SK-N-MC (cell line): ENCODE data around the gene CAVIN2.

Source experiments
- EZH2 ChIP-seq: fragments of 200-600 bp; sonication (generic); IDR thresholded peaks from one replicate; pipeline ENCODE4 v1.6.1; 2017; ENCODE audit warnings: antibody characterized with exemption
- FOXP2 ChIP-seq: optimal IDR thresholded peaks from 2 replicates; pipeline ENCODE3; 2011; ENCODE audit warnings: mild to moderate bottlenecking, moderate library complexity; ENCODE audit not compliant: insufficient read depth; ENCODE audit errors: extremely low read length, control extremely low read depth
- POLR2AphosphoS5 ChIP-seq: IDR thresholded peaks from 2 replicates; pipeline ENCODE4 v1.6.1; 2012; ENCODE audit warnings: mild to moderate bottlenecking, low read depth, low read length, borderline replicate concordance

DNA sequence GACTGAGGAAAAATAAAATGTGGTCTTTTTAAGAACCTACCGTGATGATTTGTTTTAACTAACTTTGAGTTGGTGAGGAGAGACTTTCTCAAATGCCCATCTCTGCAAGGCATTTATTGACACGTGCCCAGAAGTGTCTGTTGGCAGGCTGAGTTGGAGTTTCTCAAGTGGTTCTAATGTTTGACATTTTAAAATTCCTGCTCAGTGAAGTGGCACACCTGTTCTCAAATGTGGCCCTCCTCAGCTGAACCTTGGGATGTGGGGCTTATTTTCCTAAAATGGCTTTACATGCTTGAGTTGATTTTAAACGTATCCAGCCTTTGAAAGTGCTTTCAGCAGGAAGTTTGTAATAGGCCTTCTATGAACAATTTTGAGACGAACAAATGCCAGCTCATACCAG, 876 bp upstream of the CAVIN2 start:
- TF ChIP-seq POLR2AphosphoS5 = no peak
- no peak for TF ChIP-seq EZH2
- TF ChIP-seq FOXP2 = no peak
